ENCODE measurements around the gene FBXL16. TPM values are rescaled to one million over a fixed set of nuclear protein-coding genes. Genes with fewer than 3 reads are reported as not detected.

FBXL16 gene
- total and polyA plus RNA-seq, 2 of the 13 experiments (the other 11 are each of a cell fraction or from before 2014, with no cell fraction given): 0.22 to 2.0 TPM

DNA sequence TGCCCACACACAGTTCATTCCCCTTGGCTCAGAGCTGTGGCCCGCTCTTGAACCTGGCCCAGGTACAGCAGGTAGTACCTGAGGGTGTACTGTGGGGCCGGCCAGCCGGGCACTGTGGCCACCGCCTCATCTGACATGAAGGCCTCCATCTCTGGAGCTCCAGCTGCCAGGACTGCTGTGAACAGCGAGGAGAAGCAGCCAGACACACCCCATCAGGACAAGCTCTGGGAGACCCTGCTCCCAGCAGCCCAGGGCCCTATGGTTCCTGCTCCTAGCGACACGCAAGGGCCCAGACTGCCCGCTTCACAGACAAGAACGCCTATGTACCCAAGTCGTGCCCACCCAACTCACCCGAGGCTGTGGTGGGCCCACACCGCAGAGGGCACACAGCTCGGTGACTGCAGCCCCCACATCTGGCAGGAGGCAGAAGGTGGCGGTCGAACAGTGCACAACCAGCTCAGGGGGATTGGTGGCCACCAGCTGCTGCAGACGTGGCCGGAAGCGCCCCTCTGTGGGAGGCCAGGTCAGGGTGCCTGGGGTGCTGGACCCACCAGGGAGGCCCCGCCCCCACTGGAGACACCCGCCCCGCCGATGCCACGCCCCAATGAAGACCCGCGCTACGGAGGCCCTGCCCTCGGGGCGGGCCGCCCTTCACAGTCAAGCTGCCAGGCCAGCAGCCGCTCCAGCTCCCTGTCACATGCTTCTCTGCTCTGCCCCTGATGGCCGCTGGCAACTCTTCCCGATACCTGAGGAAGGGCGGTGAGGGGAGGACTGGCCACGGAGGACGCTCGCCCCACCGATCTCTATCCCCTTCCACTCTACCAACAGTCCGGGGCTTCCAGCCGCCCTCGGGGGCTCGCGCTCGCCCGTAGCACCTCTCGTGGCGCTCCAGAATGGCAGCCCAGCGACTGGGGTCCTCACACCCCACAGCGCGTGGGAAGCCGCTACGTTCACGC, 26.5 kb downstream of the FBXL16 start (continued):
- TF ChIP-seq, protein P1, sequence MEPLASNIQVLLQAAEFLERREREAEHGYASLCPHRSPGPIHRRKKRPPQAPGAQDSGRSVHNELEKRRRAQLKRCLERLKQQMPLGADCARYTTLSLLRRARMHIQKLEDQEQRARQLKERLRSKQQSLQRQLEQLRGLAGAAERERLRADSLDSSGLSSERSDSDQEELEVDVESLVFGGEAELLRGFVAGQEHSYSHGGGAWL (CRISPR knock-in tag; IDR thresholded peaks at IDR 0.05): 0 out of 2 replicates have a peak, but pooled peaks have one; percentile 36
- TF ChIP-seq, protein P2, sequence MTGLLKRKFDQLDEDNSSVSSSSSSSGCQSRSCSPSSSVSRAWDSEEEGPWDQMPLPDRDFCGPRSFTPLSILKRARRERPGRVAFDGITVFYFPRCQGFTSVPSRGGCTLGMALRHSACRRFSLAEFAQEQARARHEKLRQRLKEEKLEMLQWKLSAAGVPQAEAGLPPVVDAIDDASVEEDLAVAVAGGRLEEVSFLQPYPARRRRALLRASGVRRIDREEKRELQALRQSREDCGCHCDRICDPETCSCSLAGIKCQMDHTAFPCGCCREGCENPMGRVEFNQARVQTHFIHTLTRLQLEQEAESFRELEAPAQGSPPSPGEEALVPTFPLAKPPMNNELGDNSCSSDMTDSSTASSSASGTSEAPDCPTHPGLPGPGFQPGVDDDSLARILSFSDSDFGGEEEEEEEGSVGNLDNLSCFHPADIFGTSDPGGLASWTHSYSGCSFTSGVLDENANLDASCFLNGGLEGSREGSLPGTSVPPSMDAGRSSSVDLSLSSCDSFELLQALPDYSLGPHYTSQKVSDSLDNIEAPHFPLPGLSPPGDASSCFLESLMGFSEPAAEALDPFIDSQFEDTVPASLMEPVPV (CRISPR knock-in tag; IDR thresholded peaks at IDR 0.05): 0 out of 2 replicates have a peak, but pooled peaks have one; percentile 48
- TF ChIP-seq, protein P3, sequence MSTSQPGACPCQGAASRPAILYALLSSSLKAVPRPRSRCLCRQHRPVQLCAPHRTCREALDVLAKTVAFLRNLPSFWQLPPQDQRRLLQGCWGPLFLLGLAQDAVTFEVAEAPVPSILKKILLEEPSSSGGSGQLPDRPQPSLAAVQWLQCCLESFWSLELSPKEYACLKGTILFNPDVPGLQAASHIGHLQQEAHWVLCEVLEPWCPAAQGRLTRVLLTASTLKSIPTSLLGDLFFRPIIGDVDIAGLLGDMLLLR (CRISPR knock-in tag; IDR thresholded peaks at IDR 0.05): no peak
- no peak for TF ChIP-seq ZNF558 (CRISPR knock-in tag; IDR thresholded peaks at IDR 0.05; ENCODE audit: borderline replicate concordance)
- peak; percentile 45; the same call in 1 of the 2 replicates for TF ChIP-seq CTCF (CRISPR knock-in tag; IDR thresholded peaks at IDR 0.05)
- TF ChIP-seq ZNF350 (CRISPR knock-in tag; IDR thresholded peaks at IDR 0.05; ENCODE audit: borderline replicate concordance, low read depth): peak; percentile 47; the same call in 1 of the 2 replicates
- TF ChIP-seq RAD21 (CRISPR knock-in tag; IDR thresholded peaks at IDR 0.05): no peak; the same call in 1 of the 2 replicates
- peak; percentile 5; the same call in 1 of the 2 replicates for TF ChIP-seq SSRP1 (CRISPR knock-in tag; IDR thresholded peaks at IDR 0.05)
- TF ChIP-seq SMYD3 (CRISPR knock-in tag; IDR thresholded peaks at IDR 0.05): no peak
- TF ChIP-seq HMG20A (CRISPR knock-in tag; IDR thresholded peaks at IDR 0.05; ENCODE audit: borderline replicate concordance): no peak
- no peak for TF ChIP-seq CCAR2 (optimal IDR thresholded peaks at IDR 0.05; ENCODE audit: low read depth, low read length)
- TF ChIP-seq HES4 (CRISPR knock-in tag; IDR thresholded peaks at IDR 0.05; ENCODE audit: borderline replicate concordance): no peak
- TF ChIP-seq PTBP1 (IDR thresholded peaks at IDR 0.05; ENCODE audit: low read depth, low read length, poor library complexity, severe bottlenecking): peak; percentile 68
- no peak for TF ChIP-seq HNRNPK (IDR thresholded peaks at IDR 0.05; ENCODE audit: low read depth, low read length, poor library complexity, severe bottlenecking)
- no peak for TF ChIP-seq NFKBIZ (CRISPR knock-in tag; IDR thresholded peaks at IDR 0.05)
- TF ChIP-seq ZNF33A (CRISPR knock-in tag; IDR thresholded peaks at IDR 0.05; ENCODE audit: borderline replicate concordance): no peak
- 0 out of 2 replicates have a peak, but pooled peaks have one; percentile 29 for TF ChIP-seq NR2C2 (CRISPR knock-in tag; IDR thresholded peaks at IDR 0.05; ENCODE audit: borderline replicate concordance)
- TF ChIP-seq JUNB (CRISPR knock-in tag; IDR thresholded peaks at IDR 0.05; ENCODE audit: borderline replicate concordance): no peak
- TF ChIP-seq ELF3 (CRISPR knock-in tag; IDR thresholded peaks at IDR 0.05): peak; percentile 43; the same call in 1 of the 2 replicates
- TF ChIP-seq HDAC1 (CRISPR knock-in tag; IDR thresholded peaks at IDR 0.05): peak; percentile 31; the same call in 1 of the 2 replicates
- TF ChIP-seq ZNF101 (CRISPR knock-in tag; IDR thresholded peaks at IDR 0.05; ENCODE audit: borderline replicate concordance, low read depth): no peak
